ENCODE measurements around the gene CHMP3. TPM values are rescaled to one million over a fixed set of nuclear protein-coding genes. Genes with fewer than 3 reads are reported as not detected.

Gene CHMP3
- total RNA-seq (57.0 and 68.0 TPM in 2 replicates), polyA plus RNA-seq (74.4 and 75.5 TPM in 2 replicates)

- H3K9me3 ChIP-seq (ENCODE audit: low read depth): no peaks in the 10 kb centered on the region
- peak; percentile 99 for DNase-seq (ENCODE audit: low spot score)
- no peaks in the 10 kb centered on the region for H3K9me2 ChIP-seq (replicated peaks; ENCODE audit: insufficient read depth)
- peak within 1 kb of the TSS; percentile 92 for H3K4me2 ChIP-seq
- peaks cover 9% of the 10 kb centered on the region for H3K4me1 ChIP-seq (ENCODE audit: insufficient read depth)
- no peaks in the 10 kb centered on the region for H3K27me3 ChIP-seq
- TF ChIP-seq CTCF (IDR thresholded peaks at IDR 0.05; ENCODE audit: poor library complexity): no peak
- TF ChIP-seq EZH2 (IDR thresholded peaks at IDR 0.05; ENCODE audit: borderline replicate concordance): no peak
- no peak for TF ChIP-seq EZH2phosphoT487 (IDR thresholded peaks at IDR 0.05; ENCODE audit: low read depth, severe bottlenecking, unreplicated experiment)
- peaks cover 46% of the 10 kb centered on the region for H3K79me2 ChIP-seq
- peak within 1 kb of the TSS; percentile 92 for H3K4me3 ChIP-seq
- H3K36me3 ChIP-seq (replicated peaks; ENCODE audit: insufficient read depth, low read depth): no peaks in the 10 kb centered on the region
- 1% methylated on average over 54 of the region's 57 CpGs for WGBS (ENCODE audit: low lambda C conversion rate, missing lambda C conversion rate)
- H4K20me1 ChIP-seq (ENCODE audit: insufficient read depth, poor library complexity, severe bottlenecking): no peaks in the 10 kb centered on the region
- peak within 1 kb of the TSS; percentile 87 for H2AFZ ChIP-seq
- peak within 1 kb of the TSS; percentile 99 for H3K27ac ChIP-seq
These were observed at the start of gene CHMP3 for GRCh38 chr2:86562922-86563649. Gene CHMP3, minus strand, starts transcription at chr2:86563443. Its CDS starts 95 bp downstream, at chr2:86563348.

GRCh38 chr2:86610871-86611270, 47.6 kb upstream of the CHMP3 start:
- H4K20me1 ChIP-seq (ENCODE audit: insufficient read depth, poor library complexity, severe bottlenecking): no peaks in the 10 kb centered on the region
- H2AFZ ChIP-seq: no peak overlapping the region
- peaks cover 12% of the 10 kb centered on the region for H3K79me2 ChIP-seq
- no peaks in the 10 kb centered on the region for H3K27me3 ChIP-seq
- no peak overlapping the region for H3K4me3 ChIP-seq
- no peak overlapping the region for H3K4me2 ChIP-seq
- TF ChIP-seq EZH2 (IDR thresholded peaks at IDR 0.05; ENCODE audit: borderline replicate concordance) (no peak), CTCF (IDR thresholded peaks at IDR 0.05; ENCODE audit: poor library complexity) (no peak), EZH2phosphoT487 (IDR thresholded peaks at IDR 0.05; ENCODE audit: low read depth, severe bottlenecking, unreplicated experiment) (no peak)
- no peaks in the 10 kb centered on the region for H3K36me3 ChIP-seq (replicated peaks; ENCODE audit: insufficient read depth, low read depth)
- no peak overlapping the region for H3K27ac ChIP-seq
- no peak for DNase-seq (ENCODE audit: low spot score)
- no peaks in the 10 kb centered on the region for H3K4me1 ChIP-seq (ENCODE audit: insufficient read depth)
- 100% methylated on average over 1 of the region's 1 CpG for WGBS (ENCODE audit: low lambda C conversion rate, missing lambda C conversion rate)
- H3K9me3 ChIP-seq (ENCODE audit: low read depth): no peaks in the 10 kb centered on the region
- H3K9me2 ChIP-seq (replicated peaks; ENCODE audit: insufficient read depth): no peaks in the 10 kb centered on the region

- Histone ChIP-seq H2AFZ (no peak overlapping the region), H3K36me3 (replicated peaks; ENCODE audit: insufficient read depth, low read depth) (peaks cover 14% of the 10 kb centered on the region), H3K4me3 (no peak overlapping the region), H3K9me2 (replicated peaks; ENCODE audit: insufficient read depth) (no peaks in the 10 kb centered on the region), H3K4me2 (no peak overlapping the region), H3K27me3 (no peaks in the 10 kb centered on the region), H3K9me3 (ENCODE audit: low read depth) (no peaks in the 10 kb centered on the region), H3K79me2 (no peaks in the 10 kb centered on the region), H4K20me1 (ENCODE audit: insufficient read depth, poor library complexity, severe bottlenecking) (no peaks in the 10 kb centered on the region), H3K27ac (no peak overlapping the region), H3K4me1 (ENCODE audit: insufficient read depth) (no peaks in the 10 kb centered on the region)
- DNase-seq (ENCODE audit: low spot score): no peak
- TF ChIP-seq CTCF (IDR thresholded peaks at IDR 0.05; ENCODE audit: poor library complexity): no peak
- TF ChIP-seq EZH2 (IDR thresholded peaks at IDR 0.05; ENCODE audit: borderline replicate concordance): no peak
- no peak for TF ChIP-seq EZH2phosphoT487 (IDR thresholded peaks at IDR 0.05; ENCODE audit: low read depth, severe bottlenecking, unreplicated experiment)
- WGBS (ENCODE audit: low lambda C conversion rate, missing lambda C conversion rate): 97% methylated on average over 2 of the region's 2 CpGs
These were observed 45.7 kb upstream of the CHMP3 start for GRCh38 chr2:86608832-86609410.

Data from hepatocyte (in vitro differentiated cells).